ENCODE measurements around the gene PLOD1.
"Not testable (repeated sequence)": the region's sequence is repeated elsewhere in the genome, so short reads cannot be mapped to it uniquely, and the experiment has no call there.

Gene PLOD1

GRCh38 chr1:11913291-11913690 lies 21.2 kb upstream of the PLOD1 start:
- DNase-seq, result no peak

- DNase-seq, result no peak
These were observed 20.5 kb upstream of the PLOD1 start for GRCh38 chr1:11914024-11914423.

GRCh38 chr1:11918799-11919519 lies 15.6 kb upstream of the PLOD1 start:
- no peak for DNase-seq

- no peak for DNase-seq
These were observed 14.9 kb upstream of the PLOD1 start for GRCh38 chr1:11919621-11920020.

GRCh38 chr1:11920239-11920903 lies 14.1 kb upstream of the PLOD1 start:
- no peak for DNase-seq

- no peak for DNase-seq
These were observed 13.5 kb upstream of the PLOD1 start for GRCh38 chr1:11921022-11921421.

- no peak for DNase-seq
These were observed 11.3 kb upstream of the PLOD1 start for GRCh38 chr1:11923069-11923826.

GRCh38 chr1:11923827-11924113 lies 10.7 kb upstream of the PLOD1 start:
- no peak for DNase-seq

GRCh38 chr1:11924334-11925195 lies 10.0 kb upstream of the PLOD1 start:
- no peak for DNase-seq

GRCh38 chr1:11925196-11925937 lies 9.2 kb upstream of the PLOD1 start:
- DNase-seq, result not testable (repeated sequence)

GRCh38 chr1:11925938-11926292 lies 8.6 kb upstream of the PLOD1 start:
- no peak for DNase-seq

- no peak for DNase-seq
These were observed 6.5 kb upstream of the PLOD1 start for GRCh38 chr1:11927866-11928592.

GRCh38 chr1:11929849-11930248 lies 4.7 kb upstream of the PLOD1 start:
- DNase-seq, result no peak

GRCh38 chr1:11930571-11931445 lies 3.7 kb upstream of the PLOD1 start:
- DNase-seq, result no peak

- DNase-seq, result no peak
These were observed 2.7 kb upstream of the PLOD1 start for GRCh38 chr1:11931845-11932244.

GRCh38 chr1:11935057-11935412 lies 518 bp downstream of the PLOD1 start:
- no peak for DNase-seq

GRCh38 chr1:11935733-11936132 lies 1.2 kb downstream of the PLOD1 start:
- not testable (repeated sequence) for DNase-seq

- no peak for DNase-seq
These were observed 4.4 kb downstream of the PLOD1 start for GRCh38 chr1:11938722-11939526.

GRCh38 chr1:11939794-11940193 lies 5.3 kb downstream of the PLOD1 start:
- not testable (repeated sequence) for DNase-seq

Data from NCI-H774 (cell line).